A204.1 (cell line): ENCODE measurements around the gene RPL18A.

ENCODE experiments used
- FAIRE-seq: peaks from 2 replicates; lab custom pipeline; 2012; peaks lifted over from hg19 to GRCh38; lab: Jason Lieb, UNC

RPL18A gene

DNA sequence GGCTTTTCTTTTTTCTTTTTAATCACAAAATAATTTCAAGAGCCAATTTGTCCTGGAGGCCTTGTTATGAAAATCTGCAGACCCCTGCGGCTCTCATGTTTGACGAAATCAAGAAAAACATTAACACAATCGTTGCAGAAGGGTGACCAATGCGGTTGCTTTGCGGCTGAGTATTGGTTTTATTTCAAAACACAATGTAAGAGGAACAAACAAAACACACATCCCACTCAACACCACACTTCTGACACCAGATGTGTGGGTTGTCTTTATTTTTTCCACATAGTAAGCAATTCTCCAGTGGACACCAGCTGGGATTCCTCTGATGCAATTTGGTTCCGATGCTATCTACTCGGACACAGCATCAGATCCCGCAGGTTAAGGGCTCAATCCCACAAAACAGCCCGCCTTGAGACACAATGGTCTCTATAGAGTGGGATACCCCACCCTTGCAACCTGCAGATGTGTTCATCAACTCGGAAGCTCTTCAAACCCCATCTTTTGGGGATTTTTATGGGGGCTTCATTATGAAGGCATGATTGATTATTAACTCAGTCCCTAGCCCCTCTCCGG, 51.2 kb downstream of the RPL18A start:
- no peak for FAIRE-seq
